ENCODE results near the gene AUTS2.

The AUTS2 gene

DNA sequence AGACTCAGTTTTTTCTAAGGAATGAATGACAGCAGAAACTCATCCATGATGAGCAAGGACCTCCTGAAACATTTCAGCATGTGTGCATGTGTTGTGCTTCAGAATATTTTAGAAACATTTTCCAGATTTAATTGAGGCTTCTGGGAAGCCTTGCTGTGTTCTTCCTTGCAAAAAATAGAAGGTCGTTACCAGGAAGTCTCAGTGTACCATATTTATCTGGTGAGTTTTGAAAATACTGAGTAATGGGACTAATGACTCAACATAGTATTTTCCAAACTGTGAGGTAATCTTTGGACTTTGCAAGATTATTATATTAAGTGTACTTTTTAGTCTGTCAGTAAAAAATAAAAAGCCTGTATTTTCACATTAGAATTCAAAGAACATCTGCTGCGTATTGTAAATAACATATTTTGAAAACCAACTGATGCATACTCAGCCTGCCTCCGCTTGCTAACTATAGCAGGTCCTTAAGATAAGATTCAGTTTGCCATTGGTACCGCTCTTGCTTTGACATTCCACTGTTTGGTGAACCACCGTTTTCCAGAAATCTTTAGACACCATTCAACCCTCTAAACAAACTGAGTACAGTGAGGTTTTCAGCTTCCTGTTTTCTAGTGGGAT, 794.1 kb downstream of the AUTS2 start:
- DNase-seq (ENCODE audit: low read depth): no peak
- no peak overlapping the region for H3K4me3 ChIP-seq (ENCODE audit: low read length)
- TF ChIP-seq, protein P1, sequence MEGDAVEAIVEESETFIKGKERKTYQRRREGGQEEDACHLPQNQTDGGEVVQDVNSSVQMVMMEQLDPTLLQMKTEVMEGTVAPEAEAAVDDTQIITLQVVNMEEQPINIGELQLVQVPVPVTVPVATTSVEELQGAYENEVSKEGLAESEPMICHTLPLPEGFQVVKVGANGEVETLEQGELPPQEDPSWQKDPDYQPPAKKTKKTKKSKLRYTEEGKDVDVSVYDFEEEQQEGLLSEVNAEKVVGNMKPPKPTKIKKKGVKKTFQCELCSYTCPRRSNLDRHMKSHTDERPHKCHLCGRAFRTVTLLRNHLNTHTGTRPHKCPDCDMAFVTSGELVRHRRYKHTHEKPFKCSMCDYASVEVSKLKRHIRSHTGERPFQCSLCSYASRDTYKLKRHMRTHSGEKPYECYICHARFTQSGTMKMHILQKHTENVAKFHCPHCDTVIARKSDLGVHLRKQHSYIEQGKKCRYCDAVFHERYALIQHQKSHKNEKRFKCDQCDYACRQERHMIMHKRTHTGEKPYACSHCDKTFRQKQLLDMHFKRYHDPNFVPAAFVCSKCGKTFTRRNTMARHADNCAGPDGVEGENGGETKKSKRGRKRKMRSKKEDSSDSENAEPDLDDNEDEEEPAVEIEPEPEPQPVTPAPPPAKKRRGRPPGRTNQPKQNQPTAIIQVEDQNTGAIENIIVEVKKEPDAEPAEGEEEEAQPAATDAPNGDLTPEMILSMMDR (conservative IDR thresholded peaks at IDR 0.05; ENCODE audit: low read depth, low read length): no peak

DNA sequence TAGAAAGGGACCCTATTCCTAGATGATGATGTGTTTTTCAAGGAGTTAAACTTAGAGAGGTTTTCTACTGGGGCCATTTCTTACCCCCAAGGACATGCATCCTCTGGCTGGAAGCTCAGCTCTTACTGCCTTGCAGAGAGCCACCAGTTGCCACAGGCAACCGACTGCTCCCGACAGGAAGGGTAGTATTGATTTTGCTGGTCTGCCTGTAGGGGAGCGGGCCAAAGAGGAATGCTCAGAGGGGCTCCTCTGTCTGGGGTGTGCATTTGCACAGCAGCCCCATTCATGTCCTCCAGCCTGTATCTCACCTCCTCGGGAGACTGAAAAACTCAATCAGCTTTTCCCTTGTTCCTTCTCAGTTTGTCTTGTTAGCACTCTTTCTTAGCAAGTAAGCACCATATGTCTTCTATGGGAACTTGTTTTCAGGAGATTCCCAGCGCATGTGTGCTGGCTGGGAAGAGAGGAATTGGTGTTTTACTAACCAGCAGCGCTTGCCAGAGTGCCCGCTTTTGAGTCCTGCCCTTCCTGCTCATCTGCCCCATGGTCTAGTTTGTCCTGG, 794.7 kb downstream of the AUTS2 start:
- DNase-seq (ENCODE audit: low read depth): no peak
- TF ChIP-seq, protein P1 (conservative IDR thresholded peaks at IDR 0.05; ENCODE audit: low read depth, low read length): no peak
- H3K4me3 ChIP-seq (ENCODE audit: low read length): no peak overlapping the region

DNA sequence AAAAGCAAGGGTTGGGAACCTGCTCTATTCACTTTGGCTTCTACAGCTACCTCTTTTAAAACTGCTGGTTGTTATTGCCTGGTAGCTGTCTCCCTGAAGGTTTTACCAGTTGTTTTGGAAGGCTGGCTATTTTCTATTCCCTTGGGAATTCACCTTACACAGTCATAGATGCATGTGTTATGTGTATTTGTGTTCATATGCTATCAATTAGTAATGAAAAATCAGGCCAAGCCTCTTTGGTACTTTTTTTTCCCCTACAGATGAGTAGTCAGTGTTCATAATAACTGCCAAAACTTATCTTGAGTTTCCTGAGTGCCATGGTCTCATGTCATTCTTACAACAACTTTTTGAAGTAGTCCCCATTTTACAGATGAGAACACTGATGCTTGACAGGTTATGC, 795.7 kb downstream of the AUTS2 start:
- DNase-seq (ENCODE audit: low read depth): no peak
- TF ChIP-seq, protein P1 (conservative IDR thresholded peaks at IDR 0.05; ENCODE audit: low read depth, low read length): no peak

DNA sequence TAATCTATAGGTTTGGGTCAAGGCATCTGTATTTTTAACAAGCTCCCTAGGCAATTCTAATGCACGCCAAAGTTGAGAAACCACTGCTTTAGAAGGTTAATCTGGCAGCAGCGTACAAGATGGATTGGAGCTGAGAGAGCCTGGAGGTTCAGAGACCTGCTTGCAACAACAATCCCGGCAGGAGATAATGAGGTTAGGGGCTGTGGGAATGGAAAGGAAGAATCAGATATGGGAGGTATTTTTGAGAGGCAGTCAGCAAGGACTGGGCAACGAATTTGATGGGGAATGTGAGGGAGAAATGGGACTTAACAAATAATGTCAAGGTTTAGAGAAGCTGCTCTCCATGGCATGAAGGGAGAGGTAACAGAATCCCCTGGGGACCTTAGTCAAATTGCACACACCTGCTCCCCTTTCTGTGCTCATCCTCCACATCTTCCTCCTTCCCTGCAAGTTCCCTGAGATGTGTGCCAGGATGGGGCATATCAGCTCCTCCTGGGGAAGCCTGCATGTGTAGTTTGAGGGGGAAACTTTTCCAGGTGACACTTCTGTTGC, 802.6 kb downstream of the AUTS2 start:
- TF ChIP-seq, protein P1 (conservative IDR thresholded peaks at IDR 0.05; ENCODE audit: low read depth, low read length): no peak
- DNase-seq (ENCODE audit: low read depth): no peak
- H3K4me3 ChIP-seq (ENCODE audit: low read length): no peak overlapping the region

More for the DNA sequence above, 795.7 kb downstream of the AUTS2 start:
- H3K4me3 ChIP-seq (ENCODE audit: low read length): no peak overlapping the region

DNA sequence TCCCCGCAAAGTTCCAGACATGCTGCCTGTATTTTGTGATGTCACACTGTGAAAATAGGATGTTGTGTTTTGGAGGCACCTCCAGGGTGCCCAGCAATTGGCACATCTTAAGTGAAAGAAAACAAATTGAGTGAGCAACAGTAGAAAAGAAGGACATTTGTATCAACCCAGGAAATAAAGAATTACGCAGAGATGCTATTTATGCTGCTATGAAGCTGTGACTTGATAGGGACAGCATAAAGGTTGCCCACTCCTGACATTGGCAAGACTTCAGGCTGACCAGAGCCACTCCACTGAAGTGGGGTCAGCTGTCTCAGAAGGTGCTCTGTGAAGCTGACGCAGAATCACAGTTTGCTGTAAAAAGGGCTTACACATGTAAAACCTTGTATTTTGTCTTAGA, 803.8 kb downstream of the AUTS2 start:
- no peak overlapping the region for H3K4me3 ChIP-seq (ENCODE audit: low read length)
- TF ChIP-seq, protein P1 (conservative IDR thresholded peaks at IDR 0.05; ENCODE audit: low read depth, low read length): no peak
- no peak for DNase-seq (ENCODE audit: low read depth)

DNA sequence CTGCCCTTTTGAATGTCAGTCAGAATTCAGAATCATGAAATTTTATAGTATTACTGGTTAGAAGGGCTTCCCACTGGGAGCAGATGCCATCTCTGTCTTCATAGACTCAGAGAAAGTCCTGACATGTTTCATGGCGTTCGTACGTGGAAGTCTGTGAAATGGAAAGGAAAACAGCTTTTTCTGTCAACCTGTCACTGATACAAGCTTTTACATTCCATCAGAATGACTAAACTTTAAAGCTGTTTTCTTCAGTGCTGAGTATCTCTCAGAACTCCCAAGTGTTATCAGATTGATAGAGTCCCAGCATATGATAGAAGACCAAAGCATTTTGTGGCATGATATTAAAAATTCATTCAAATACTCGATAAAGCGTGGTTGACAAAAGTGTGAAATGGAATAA, 807.0 kb downstream of the AUTS2 start:
- no peak for DNase-seq (ENCODE audit: low read depth)
- no peak overlapping the region for H3K4me3 ChIP-seq (ENCODE audit: low read length)
- TF ChIP-seq, protein P1 (conservative IDR thresholded peaks at IDR 0.05; ENCODE audit: low read depth, low read length): no peak
